GM12864 (cell line): ENCODE measurements around the gene TENT4B.

Experiments used
- DNase-seq: peaks from one replicate; pipeline ENCODE4 v3.0.0-alpha.2; 2011; ENCODE audit warnings: low read depth
- H3K4me3 ChIP-seq: 2 replicates; pipeline ENCODE4 v1.5.1; 2011; ENCODE audit warnings: mild to moderate bottlenecking, low read depth, low read length, control low read depth
- CTCF ChIP-seq: IDR thresholded peaks from 2 replicates; pipeline ENCODE4 v1.5.1; 2011; ENCODE audit warnings: low read depth, mild to moderate bottlenecking, moderate library complexity, low read length, control low read depth, inconsistent platforms; ENCODE audit errors: missing control alignments

Gene TENT4B

GRCh38 chr16:50248845-50249244 is 95.7 kb downstream of the TENT4B start:
- no peak overlapping the region for H3K4me3 ChIP-seq
- TF ChIP-seq CTCF, result no peak
- no peak for DNase-seq

- DNase-seq, result no peak
- no peak overlapping the region for H3K4me3 ChIP-seq
- TF ChIP-seq CTCF, result no peak
These were observed 98.4 kb downstream of the TENT4B start for GRCh38 chr16:50251375-50252081.

- DNase-seq, result no peak
- H3K4me3 ChIP-seq, result no peak overlapping the region
- TF ChIP-seq CTCF, result no peak
These were observed 99.0 kb downstream of the TENT4B start for GRCh38 chr16:50252082-50252611.

GRCh38 chr16:50252874-50253513 is 99.9 kb downstream of the TENT4B start:
- H3K4me3 ChIP-seq, result no peak overlapping the region
- TF ChIP-seq CTCF, result no peak
- no peak for DNase-seq

GRCh38 chr16:50253514-50253910 is 100.4 kb downstream of the TENT4B start:
- no peak overlapping the region for H3K4me3 ChIP-seq
- DNase-seq, result no peak
- TF ChIP-seq CTCF, result no peak

GRCh38 chr16:50254072-50254471 is 101.0 kb downstream of the TENT4B start:
- no peak for TF ChIP-seq CTCF
- no peak for DNase-seq
- no peak overlapping the region for H3K4me3 ChIP-seq
